ENCODE measurements around the gene UTP20.

The UTP20 gene

GRCh38 chr12:101238306-101238705, 41.6 kb upstream of the UTP20 start:
- WGBS (ENCODE audit: extremely low coverage, insufficient coverage, insufficient read length): no CpG with 5 or more reads among the region's 4 CpGs
- no peak overlapping the region for H2AFZ ChIP-seq (ENCODE audit: insufficient read depth, low read length, poor library complexity)
- no peaks in the 10 kb centered on the region for H3K27me3 ChIP-seq (ENCODE audit: insufficient read depth, low read length)

DNA sequence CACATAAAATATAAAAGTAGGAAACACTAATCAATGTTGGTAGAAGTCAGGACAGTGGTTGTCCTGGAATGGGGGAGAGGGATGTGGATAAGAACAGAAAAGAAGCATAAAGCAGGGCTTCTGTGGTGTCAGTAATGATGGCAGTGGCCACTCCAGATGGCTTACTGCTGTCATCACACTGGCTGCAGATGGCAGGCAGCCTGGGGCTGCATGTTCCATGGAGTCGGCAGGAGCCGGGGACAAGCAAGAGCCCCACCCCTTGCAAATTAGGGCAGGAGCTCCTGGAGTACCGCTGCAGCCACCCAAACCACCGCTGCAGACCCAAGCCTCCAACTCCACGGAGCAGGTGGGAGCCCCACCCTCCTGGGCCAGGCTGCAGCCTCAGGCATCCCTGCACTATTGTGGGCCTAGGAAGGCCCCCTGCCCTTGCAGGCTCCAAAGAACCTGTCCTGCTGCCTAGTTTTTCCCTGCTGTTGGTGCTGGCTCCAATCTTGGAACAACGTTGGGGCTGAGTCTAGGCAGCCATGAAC, 41.0 kb upstream of the UTP20 start:
- no peak overlapping the region for H3K4ac ChIP-seq (ENCODE audit: low read depth, low read length)
- H3K4me1 ChIP-seq (ENCODE audit: control insufficient read depth in 1 of 2, insufficient read depth in 2 of 2, low read length in 2 of 2): no peaks in the 10 kb centered on the region
- no peak for DNase-seq
- H3K14ac ChIP-seq (ENCODE audit: low read length): no peak overlapping the region
- no peak overlapping the region for H4K91ac ChIP-seq (ENCODE audit: low read depth, low read length)
- WGBS (ENCODE audit: extremely low coverage, insufficient coverage, insufficient read length): no CpG with 5 or more reads among the region's 6 CpGs
- no peaks in the 10 kb centered on the region for H3K79me1 ChIP-seq (ENCODE audit: low read length)
- no peak overlapping the region for H3K9ac ChIP-seq (ENCODE audit: low read length)
- no peaks in the 10 kb centered on the region for H3K79me2 ChIP-seq (ENCODE audit: control insufficient read depth, insufficient read depth, low read length, poor library complexity)
- H2AFZ ChIP-seq (ENCODE audit: insufficient read depth, low read length, poor library complexity): no peak overlapping the region
- H4K12ac ChIP-seq (ENCODE audit: low read depth, low read length): no peak overlapping the region
- no peak overlapping the region for H2BK12ac ChIP-seq (ENCODE audit: low read length)
- H2BK5ac ChIP-seq (ENCODE audit: low read depth, low read length, poor library complexity): no peak overlapping the region
- H3K18ac ChIP-seq (ENCODE audit: low read length): no peak overlapping the region
- H3K4me3 ChIP-seq (ENCODE audit: low read depth, low read length): no peak overlapping the region
- H2BK120ac ChIP-seq (ENCODE audit: insufficient read depth, low read length, poor library complexity): no peak overlapping the region
- no peak overlapping the region for H3K23ac ChIP-seq (ENCODE audit: low read length)
- H2AK5ac ChIP-seq (ENCODE audit: low read length): no peak overlapping the region
- peaks cover 3% of the 10 kb centered on the region for H3K9me3 ChIP-seq (ENCODE audit: insufficient read depth, low read depth, low read length)
- no peak overlapping the region for H4K8ac ChIP-seq (ENCODE audit: low read depth, low read length)
- no peaks in the 10 kb centered on the region for H3K36me3 ChIP-seq (ENCODE audit: control insufficient read depth in 1 of 2, insufficient read depth in 2 of 2, low read length in 2 of 2)
- no peak overlapping the region for H3K4me2 ChIP-seq (ENCODE audit: low read length)
- H3K27ac ChIP-seq (ENCODE audit: low read depth, low read length): no peak overlapping the region
- no peaks in the 10 kb centered on the region for H3K27me3 ChIP-seq (ENCODE audit: insufficient read depth, low read length)

More at GRCh38 chr12:101238306-101238705, 41.6 kb upstream of the UTP20 start:
- Histone ChIP-seq H4K12ac (ENCODE audit: low read depth, low read length) (no peak overlapping the region), H4K91ac (ENCODE audit: low read depth, low read length) (no peak overlapping the region), H3K4me1 (ENCODE audit: control insufficient read depth in 1 of 2, insufficient read depth in 2 of 2, low read length in 2 of 2) (no peaks in the 10 kb centered on the region), H3K79me2 (ENCODE audit: control insufficient read depth, insufficient read depth, low read length, poor library complexity) (no peaks in the 10 kb centered on the region), H2BK12ac (ENCODE audit: low read length) (no peak overlapping the region), H2BK5ac (ENCODE audit: low read depth, low read length, poor library complexity) (no peak overlapping the region), H2BK120ac (ENCODE audit: insufficient read depth, low read length, poor library complexity) (no peak overlapping the region), H3K79me1 (ENCODE audit: low read length) (no peaks in the 10 kb centered on the region), H3K9me3 (ENCODE audit: insufficient read depth, low read depth, low read length) (peaks cover 3% of the 10 kb centered on the region), H3K4me3 (ENCODE audit: low read depth, low read length) (no peak overlapping the region), H3K4ac (ENCODE audit: low read depth, low read length) (no peak overlapping the region), H3K4me2 (ENCODE audit: low read length) (no peak overlapping the region), H3K23ac (ENCODE audit: low read length) (no peak overlapping the region), H4K8ac (ENCODE audit: low read depth, low read length) (no peak overlapping the region), H3K18ac (ENCODE audit: low read length) (no peak overlapping the region), H3K36me3 (ENCODE audit: control insufficient read depth in 1 of 2, insufficient read depth in 2 of 2, low read length in 2 of 2) (no peaks in the 10 kb centered on the region), H3K27ac (ENCODE audit: low read depth, low read length) (no peak overlapping the region), H3K9ac (ENCODE audit: low read length) (no peak overlapping the region), H3K14ac (ENCODE audit: low read length) (no peak overlapping the region), H2AK5ac (ENCODE audit: low read length) (no peak overlapping the region)
- DNase-seq: no peak

DNA sequence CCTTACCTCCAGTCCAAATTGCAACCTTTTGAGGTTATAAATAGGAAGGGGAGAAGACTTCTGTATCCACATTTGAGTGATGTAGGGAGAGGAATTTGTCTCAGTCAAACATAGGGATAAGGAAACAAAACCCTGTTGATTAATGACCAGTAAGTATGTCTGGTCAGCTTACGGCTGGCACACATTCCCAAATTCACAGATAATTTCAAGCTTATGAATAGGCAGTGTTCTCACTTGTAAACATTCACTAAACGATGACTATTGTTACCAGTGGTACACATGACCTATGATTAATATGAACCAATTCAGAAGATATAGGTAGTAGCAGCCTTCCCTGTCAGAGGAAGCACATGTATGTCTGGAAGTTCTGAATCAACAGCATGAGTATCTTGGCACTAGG, 36.8 kb upstream of the UTP20 start:
- Histone ChIP-seq H3K9me3 (ENCODE audit: insufficient read depth, low read depth, low read length) (peaks cover 3% of the 10 kb centered on the region), H3K36me3 (ENCODE audit: control insufficient read depth in 1 of 2, insufficient read depth in 2 of 2, low read length in 2 of 2) (no peaks in the 10 kb centered on the region), H3K4me1 (ENCODE audit: control insufficient read depth in 1 of 2, insufficient read depth in 2 of 2, low read length in 2 of 2) (no peaks in the 10 kb centered on the region), H3K27ac (ENCODE audit: low read depth, low read length) (no peak overlapping the region), H3K79me2 (ENCODE audit: control insufficient read depth, insufficient read depth, low read length, poor library complexity) (no peaks in the 10 kb centered on the region), H4K8ac (ENCODE audit: low read depth, low read length) (no peak overlapping the region), H3K23ac (ENCODE audit: low read length) (no peak overlapping the region), H4K12ac (ENCODE audit: low read depth, low read length) (no peak overlapping the region), H3K27me3 (ENCODE audit: insufficient read depth, low read length) (no peaks in the 10 kb centered on the region), H3K4me2 (ENCODE audit: low read length) (no peak overlapping the region), H2AFZ (ENCODE audit: insufficient read depth, low read length, poor library complexity) (no peak overlapping the region), H3K4ac (ENCODE audit: low read depth, low read length) (no peak overlapping the region), H2AK5ac (ENCODE audit: low read length) (no peak overlapping the region), H4K91ac (ENCODE audit: low read depth, low read length) (no peak overlapping the region), H3K18ac (ENCODE audit: low read length) (no peak overlapping the region), H3K4me3 (ENCODE audit: low read depth, low read length) (no peak overlapping the region), H2BK5ac (ENCODE audit: low read depth, low read length, poor library complexity) (no peak overlapping the region), H2BK12ac (ENCODE audit: low read length) (no peak overlapping the region), H3K9ac (ENCODE audit: low read length) (no peak overlapping the region), H2BK120ac (ENCODE audit: insufficient read depth, low read length, poor library complexity) (no peak overlapping the region), H3K14ac (ENCODE audit: low read length) (no peak overlapping the region), H3K79me1 (ENCODE audit: low read length) (no peaks in the 10 kb centered on the region)
- no peak for DNase-seq
- WGBS (ENCODE audit: extremely low coverage, insufficient coverage, insufficient read length): no CpG with 5 or more reads among the region's 2 CpGs

DNA sequence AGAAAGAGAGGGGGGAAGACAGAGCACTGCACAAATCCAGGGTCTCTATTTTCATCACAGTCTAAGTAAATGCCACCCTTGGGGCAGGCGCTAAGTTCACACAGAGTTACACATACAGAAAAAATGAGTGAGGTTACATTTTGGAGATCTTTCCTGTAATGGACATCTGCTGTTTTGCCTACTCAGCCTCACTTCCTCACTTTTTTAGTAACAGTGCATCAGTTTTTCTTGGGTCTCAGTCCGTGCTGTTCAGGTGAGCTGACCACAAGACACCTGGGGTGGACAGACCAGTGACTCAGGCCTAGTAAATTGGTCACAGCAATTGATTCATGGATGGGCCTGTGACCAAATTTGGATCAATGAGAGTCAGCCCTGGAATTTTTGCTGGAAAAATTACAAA, 36.3 kb upstream of the UTP20 start:
- Histone ChIP-seq H3K79me1 (ENCODE audit: low read length) (no peaks in the 10 kb centered on the region), H4K91ac (ENCODE audit: low read depth, low read length) (no peak overlapping the region), H3K23ac (ENCODE audit: low read length) (no peak overlapping the region), H2BK5ac (ENCODE audit: low read depth, low read length, poor library complexity) (no peak overlapping the region), H3K18ac (ENCODE audit: low read length) (no peak overlapping the region), H2BK12ac (ENCODE audit: low read length) (no peak overlapping the region), H3K4ac (ENCODE audit: low read depth, low read length) (no peak overlapping the region), H3K9ac (ENCODE audit: low read length) (no peak overlapping the region), H3K36me3 (ENCODE audit: control insufficient read depth in 1 of 2, insufficient read depth in 2 of 2, low read length in 2 of 2) (no peaks in the 10 kb centered on the region), H2AK5ac (ENCODE audit: low read length) (no peak overlapping the region), H3K4me2 (ENCODE audit: low read length) (no peak overlapping the region), H3K27me3 (ENCODE audit: insufficient read depth, low read length) (no peaks in the 10 kb centered on the region), H3K9me3 (ENCODE audit: insufficient read depth, low read depth, low read length) (peaks cover 3% of the 10 kb centered on the region), H3K79me2 (ENCODE audit: control insufficient read depth, insufficient read depth, low read length, poor library complexity) (no peaks in the 10 kb centered on the region), H4K12ac (ENCODE audit: low read depth, low read length) (no peak overlapping the region), H4K8ac (ENCODE audit: low read depth, low read length) (no peak overlapping the region), H3K4me1 (ENCODE audit: control insufficient read depth in 1 of 2, insufficient read depth in 2 of 2, low read length in 2 of 2) (no peaks in the 10 kb centered on the region), H3K14ac (ENCODE audit: low read length) (no peak overlapping the region), H2BK120ac (ENCODE audit: insufficient read depth, low read length, poor library complexity) (no peak overlapping the region), H3K4me3 (ENCODE audit: low read depth, low read length) (no peak overlapping the region), H2AFZ (ENCODE audit: insufficient read depth, low read length, poor library complexity) (no peak overlapping the region), H3K27ac (ENCODE audit: low read depth, low read length) (no peak overlapping the region)
- no CpG with 5 or more reads among the region's 2 CpGs for WGBS (ENCODE audit: extremely low coverage, insufficient coverage, insufficient read length)
- DNase-seq: no peak

Measured in trophoblast cell (in vitro differentiated cells and primary cell).